HCT116 (cell line): Measurements from ENCODE around the gene BRICD5. TPM values are rescaled to one million over a fixed set of nuclear protein-coding genes. Genes with fewer than 3 reads are reported as not detected.
"Not testable (repeated sequence)": the region's sequence is repeated elsewhere in the genome, so short reads cannot be mapped to it uniquely, and the experiment has no call there.

ENCODE experiments used
- ATAC-seq: fragments of 200-7000 bp; cut with Tn5 transposase; 2 replicates; pipeline ENCODE4 v1.9.1; 2020; ENCODE audit warnings: mild to moderate bottlenecking, moderate library complexity
- BruUV-seq: library from RNA; stranded (reverse); fragments of 400-500 nt; replicated peaks from 2 replicates; lab custom pipeline; 2021; lab: Mats Ljungman, UMichigan
- CTCF ChIA-PET: fragments of 300-600 bp; sonication (Branson Sonifier 250); formaldehyde crosslinking; loops from one replicate; lab custom pipeline; 2021; ENCODE audit warnings: antibody characterized with exemption; lab: Charles Lee
- POLR2A ChIA-PET: fragments of 300-600, 350-600 bp; sonication (Branson Sonifier 250); formaldehyde crosslinking; loops from one replicate; lab custom pipeline; 2021; ENCODE audit warnings: antibody characterized with exemption; lab: Charles Lee
- RAD21 ChIA-PET, 2 experiments: fragments of 300-600 bp; sonication (Branson Sonifier 250); formaldehyde crosslinking; loops; one replicate each; lab custom pipeline; 2023; ENCODE audit warnings: low total read pairs in 2 of 2; ENCODE audit not compliant: uncharacterized antibody in 2 of 2, unreplicated experiment in 2 of 2, low non-redundant PET in 1 of 2; lab: Charles Lee
- DNase-seq: peaks from one replicate; pipeline ENCODE4 v3.0.0-alpha.2; 2010; ENCODE audit warnings: low read depth, low spot score
- H2AFZ ChIP-seq: fragments of 200-600 bp; shearing (Covaris generic), sonication (generic); 2 replicates; pipeline ENCODE4 v1.6.1; 2017; ENCODE audit warnings: low read depth, mixed run types, mixed read lengths, antibody characterized with exemption, low read length; ENCODE audit not compliant: poor library complexity, severe bottlenecking
- H3K27ac ChIP-seq: 2 replicates; pipeline ENCODE4 v1.5.1; 2012; ENCODE audit warnings: low read depth, low read length
- H3K27me3 ChIP-seq: fragments of 200-600 bp; sonication (generic); 2 replicates; pipeline ENCODE4 v1.6.1; 2016; ENCODE audit warnings: mixed run types, low read length, mixed read lengths; ENCODE audit not compliant: insufficient read depth
- H3K36me3 ChIP-seq, 2 experiments: fragments of 200-500 bp in 1 of 2; fragments of 200-600 bp in 1 of 2; sonication (Bioruptor generic) in 1 of 2; sonication (generic) in 1 of 2; 2 replicates each; pipeline versions ENCODE4 v1.5.1 to v1.6.1; 2014 to 2016; ENCODE audit warnings: low read length in 2 of 2, inconsistent platforms in 1 of 2, mixed read lengths in 1 of 2, mixed run types in 1 of 2; ENCODE audit not compliant: insufficient read depth in 2 of 2, control insufficient read depth in 1 of 2
- H3K4me1 ChIP-seq, 2 experiments: fragments of 200-600 bp in 1 of 2; sonication (generic) in 1 of 2; 2 replicates each; pipeline versions ENCODE4 v1.5.1 to v1.6.1; 2012 to 2017; ENCODE audit warnings: low read length in 2 of 2, inconsistent platforms in 1 of 2, mild to moderate bottlenecking in 1 of 2, mixed read lengths in 1 of 2, mixed run types in 1 of 2, moderate library complexity in 1 of 2; ENCODE audit not compliant: insufficient read depth in 2 of 2, control insufficient read depth in 1 of 2
- H3K4me2 ChIP-seq: fragments of 200-600 bp; sonication (generic); 2 replicates; pipeline ENCODE4 v1.6.1; 2017; ENCODE audit warnings: mixed run types, low read length, mixed read lengths
- H3K4me3 ChIP-seq, 2 experiments: fragments of 200-600 bp in 1 of 2; sonication (generic) in 1 of 2; replicated peaks in 1 of 2; 2 replicates each; pipeline ENCODE4 v1.5.1; 2011 to 2016; ENCODE audit warnings: low read length in 2 of 2, control low read depth in 1 of 2, low read depth in 1 of 2, mild to moderate bottlenecking in 1 of 2, mixed read lengths in 1 of 2, mixed run types in 1 of 2
- H3K79me2 ChIP-seq: fragments of 200-600 bp; sonication (generic); 2 replicates; pipeline ENCODE4 v1.6.1; 2017; ENCODE audit warnings: mild to moderate bottlenecking, mixed run types, low read length, moderate library complexity, mixed read lengths; ENCODE audit not compliant: insufficient read depth
- H3K9ac ChIP-seq: fragments of 200-600 bp; sonication (generic); 2 replicates; pipeline ENCODE4 v1.6.1; 2016; ENCODE audit warnings: low read length, mixed read lengths
- H3K9me2 ChIP-seq: fragments of 200-600 bp; sonication (generic), shearing (Covaris generic); 2 replicates; pipeline ENCODE4 v1.6.1; 2017; ENCODE audit warnings: mixed run types, mild to moderate bottlenecking, moderate library complexity; ENCODE audit not compliant: insufficient read depth
- H3K9me3 ChIP-seq, 2 experiments: fragments of 200-500 bp in 1 of 2; fragments of 200-600 bp in 1 of 2; sonication (Bioruptor generic) in 1 of 2; sonication (generic) in 1 of 2; 2 replicates each; pipeline ENCODE4 v1.6.1; 2014 to 2017; ENCODE audit warnings: low read length in 2 of 2, mixed read lengths in 2 of 2, inconsistent platforms in 1 of 2, low read depth in 1 of 2, mild to moderate bottlenecking in 1 of 2, mixed run types in 1 of 2, moderate library complexity in 1 of 2; ENCODE audit not compliant: control insufficient read depth in 1 of 2, insufficient read depth in 1 of 2
- H4K20me1 ChIP-seq: fragments of 200-600 bp; sonication (generic), shearing (Covaris generic); 2 replicates; pipeline ENCODE4 v1.6.1; 2017; ENCODE audit warnings: mixed run types, mild to moderate bottlenecking, moderate library complexity; ENCODE audit not compliant: insufficient read depth
- CTCF ChIP-seq, 3 experiments: fragments of 200-600 bp in 1 of 3; sonication (generic) in 1 of 3; IDR thresholded peaks in 2 of 3; conservative IDR thresholded peaks in 1 of 3; 2 replicates each; pipeline ENCODE4 v1.5.1; 2012 to 2017; ENCODE audit warnings: low read depth in 2 of 3, low read length in 2 of 3, antibody characterized with exemption in 1 of 3, borderline replicate concordance in 1 of 3, control low read depth in 1 of 3, mild to moderate bottlenecking in 1 of 3, mixed read lengths in 1 of 3, mixed run types in 1 of 3, moderate library complexity in 1 of 3; ENCODE audit not compliant: insufficient read depth in 1 of 3
- EZH2 ChIP-seq: fragments of 200-600 bp; sonication (generic); IDR thresholded peaks from 2 replicates; pipeline ENCODE4 v1.6.1; 2017; ENCODE audit warnings: antibody characterized with exemption, mixed run types
- EZH2phosphoT487 ChIP-seq: fragments of 200-600 bp; IDR thresholded peaks from 2 replicates; pipeline ENCODE4 v1.6.1; 2018; ENCODE audit warnings: antibody characterized with exemption, borderline replicate concordance
- FOSL1 ChIP-seq: IDR thresholded peaks from 2 replicates; pipeline ENCODE4 v1.6.1; 2012; ENCODE audit warnings: low read depth
- MAX ChIP-seq: IDR thresholded peaks from 2 replicates; pipeline ENCODE4 v1.6.1; 2012
- POLR2AphosphoS5 ChIP-seq: IDR thresholded peaks from 2 replicates; pipeline ENCODE4 v1.6.1; 2011; ENCODE audit warnings: mild to moderate bottlenecking, low read depth, low read length, moderate library complexity
- RAD21 ChIP-seq: IDR thresholded peaks from 2 replicates; pipeline ENCODE4 v1.6.1; 2012; ENCODE audit warnings: low read depth, mild to moderate bottlenecking
- ZBTB33 ChIP-seq: IDR thresholded peaks from 2 replicates; pipeline ENCODE4 v1.6.1; 2011; ENCODE audit warnings: mild to moderate bottlenecking, low read length, moderate library complexity; ENCODE audit not compliant: insufficient replicate concordance; ENCODE audit errors: extremely low read depth
- ZFX ChIP-seq: fragments of 450-650 bp; IDR thresholded peaks from 2 replicates; pipeline ENCODE4 v1.6.1; 2017
- intact Hi-C: fragments of 100-400 bp; cut with micrococcal nuclease; formaldehyde crosslinking; loops from 2 replicates; pipeline ENCODE4 v1.10.0; 2022
- total RNA-seq: library from RNA; stranded (reverse); gene quantifications from one replicate; pipeline ENCODE4 v1.2.1, GENCODE V29; 2021; ENCODE audit not compliant: unreplicated experiment

Gene BRICD5
- total RNA-seq, 1 experiment from 2014 or later, result 9.8 TPM

GRCh38 chr16:2204416-2205103 lies 6.1 kb downstream of the BRICD5 start:
- H3K36me3 ChIP-seq, result peaks cover 4 to 19% of the 10 kb centered on the region in 2 experiments; a peak in 3 of 4 replicates
- H3K4me2 ChIP-seq, result peak overlapping the region; percentile 99
- CTCF ChIA-PET, result interaction anchor here (3.0 kb wide), 1 partner anchor 10 kb away, joined by 11 read pairs; no protein-coding TSS in a partner anchor
- TSS peak; percentile 70 for BruUV-seq
- no peaks in the 10 kb centered on the region for H3K9me3 ChIP-seq
- DNase-seq (no peak), ATAC-seq (peak; percentile 12)
- H3K4me3 ChIP-seq, result peak overlapping the region; percentile 81 to 86
- no peaks in the 10 kb centered on the region for H3K9me2 ChIP-seq
- H3K27ac ChIP-seq, result peak overlapping the region; percentile 94
- no peak for TF ChIP-seq ZFX
- no peak for TF ChIP-seq RAD21
- no peak for TF ChIP-seq POLR2AphosphoS5
- TF ChIP-seq CTCF (IDR thresholded peaks at IDR 0.05 in 2 of 3, conservative IDR thresholded peaks at IDR 0.05 in 1 of 3; ENCODE audit: borderline replicate concordance in 1 of 3, insufficient read depth in 1 of 3, low read depth in 2 of 3, low read length in 2 of 3), result no peak
- no peak for TF ChIP-seq MAX
- no peak for TF ChIP-seq EZH2phosphoT487
- no peak for TF ChIP-seq ZBTB33
- TF ChIP-seq FOSL1, result no peak
- no peak for TF ChIP-seq EZH2
- intact Hi-C loops, result no loop called here
- H4K20me1 ChIP-seq, result no peaks in the 10 kb centered on the region
- H3K9ac ChIP-seq, result peak overlapping the region; percentile 81
- peaks cover 20% of the 10 kb centered on the region for H3K79me2 ChIP-seq
- no peaks in the 10 kb centered on the region for H3K27me3 ChIP-seq
- POLR2A ChIA-PET, result interaction anchor here (0.9 to 1.2 kb wide), 5 partner anchors 11 to 240 kb away, joined by 3 to 6 read pairs (median 3); partner anchors contain the start of genes RPS2 and TRAF7
- peaks cover 5 to 23% of the 10 kb centered on the region in 2 experiments for H3K4me1 ChIP-seq
- H2AFZ ChIP-seq, result no peak overlapping the region
- RAD21 ChIA-PET, result interaction anchor here in 1 of 2 experiments (0.6 kb wide), 1 partner anchor 231 kb away, joined by 3 read pairs; no protein-coding TSS in a partner anchor

GRCh38 chr16:2203119-2203688 lies 7.5 kb downstream of the BRICD5 start:
- intact Hi-C loops, H3K9me3 ChIP-seq, H4K20me1 ChIP-seq, H2AFZ ChIP-seq, H3K4me2 ChIP-seq, H3K9ac ChIP-seq, ATAC-seq, BruUV-seq, H3K9me2 ChIP-seq, DNase-seq, H3K27ac ChIP-seq, H3K27me3 ChIP-seq, H3K4me3 ChIP-seq: not testable (repeated sequence)
- Histone ChIP-seq H3K79me2 (peaks cover 20% of the 10 kb centered on the region), H3K36me3 (peaks cover 3 to 16% of the 10 kb centered on the region in 2 experiments; a peak in 3 of 4 replicates), H3K4me1 (peaks cover 5 to 23% of the 10 kb centered on the region in 2 experiments)
- CTCF ChIA-PET, result interaction anchor here (3.0 kb wide), 1 partner anchor 8 kb away, joined by 11 read pairs; no protein-coding TSS in a partner anchor
- RAD21 ChIA-PET, result interaction anchor here in 1 of 2 experiments (0.6 kb wide), 1 partner anchor 173 kb away, joined by 4 read pairs; no protein-coding TSS in a partner anchor
- POLR2A ChIA-PET, result interaction anchor here (1.1 to 1.2 kb wide), 3 partner anchors 12 to 49 kb away, joined by 3 to 6 read pairs (median 3); partner anchors contain the start of gene TRAF7
